ENCODE measurements around the gene PTCH1. TPM values are rescaled to one million over a fixed set of nuclear protein-coding genes. Genes with fewer than 3 reads are reported as not detected.

The PTCH1 gene
- total and polyA plus RNA-seq, 4 donors, result 1.2 to 5.0 (median 2.1) TPM

DNA sequence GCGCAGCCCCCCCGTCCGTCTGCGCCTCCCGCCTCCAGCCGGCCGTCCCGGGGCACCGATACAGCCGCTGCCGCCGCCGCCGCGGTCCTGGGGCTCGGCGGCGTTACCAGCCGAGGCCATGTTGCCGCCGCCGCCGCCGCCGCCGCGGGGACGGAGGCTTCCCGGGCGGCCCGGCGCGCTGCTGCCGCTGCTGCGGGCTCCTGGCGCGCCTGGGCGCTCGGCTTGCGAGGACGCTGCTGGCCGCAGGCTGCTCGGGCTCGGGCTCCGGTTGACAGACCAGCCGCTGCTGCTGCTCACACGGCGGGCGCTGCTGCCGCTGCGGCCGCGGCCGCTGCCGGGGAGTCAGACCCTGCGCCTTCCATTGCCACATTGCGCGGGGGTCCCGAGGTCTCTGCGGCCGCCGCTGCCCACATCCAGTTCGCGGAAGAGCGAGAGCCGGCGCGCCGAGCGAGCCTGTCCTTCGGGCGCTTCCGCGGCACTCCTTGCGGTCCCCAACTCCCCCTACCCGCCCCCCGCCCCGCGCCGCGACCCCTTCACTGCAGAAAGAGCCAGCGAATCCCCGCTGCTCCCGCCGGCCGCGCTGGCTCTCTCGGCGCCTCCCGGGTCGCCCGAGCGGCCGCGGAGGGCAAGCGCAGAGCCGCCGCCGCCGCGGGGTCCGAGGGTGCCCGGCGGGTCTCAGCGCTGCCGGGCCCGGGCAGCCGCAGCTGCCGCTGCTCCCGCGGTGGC, 8.4 kb downstream of the PTCH1 start:
- Histone ChIP-seq H3K9ac (ENCODE audit: low read depth in 1 of 2, low read length in 2 of 2) (peak overlapping the region in 1 of 2 donors; percentile 17), H3K27me3 (ENCODE audit: control insufficient read depth in 4 of 4, insufficient read depth in 4 of 4, low read length in 3 of 4) (no peaks in the 10 kb centered on the region), H3K27ac (ENCODE audit: low read depth in 1 of 2, low read length in 2 of 2) (peak overlapping the region; percentile 84 to 97), H3K4me1 (ENCODE audit: control insufficient read depth in 4 of 4, insufficient read depth in 4 of 4, low read length in 3 of 4) (peaks cover 0 to 25% (median 18%) of the 10 kb centered on the region in 4 donors), H3K4me3 (ENCODE audit: low read depth in 1 of 3, low read length in 3 of 3) (peak overlapping the region; percentile 73 to 84 (median 77)), H3K9me3 (ENCODE audit: control insufficient read depth in 4 of 4, low read length in 3 of 4) (no peaks in the 10 kb centered on the region), H3K36me3 (ENCODE audit: control insufficient read depth in 4 of 4, insufficient read depth in 3 of 4, low read depth in 1 of 4, low read length in 3 of 4) (no peaks in the 10 kb centered on the region)
- TF ChIP-seq JUND (IDR thresholded peaks at IDR 0.05) (no peak), EGR1 (IDR thresholded peaks at IDR 0.05; ENCODE audit: low read depth in 2 of 2) (no peak), HNF4G (IDR thresholded peaks at IDR 0.05) (no peak), SP1 (IDR thresholded peaks at IDR 0.05) (no peak), YY1 (IDR thresholded peaks at IDR 0.05) (no peak), FOXA2 (IDR thresholded peaks at IDR 0.05) (no peak), RAD21 (IDR thresholded peaks at IDR 0.05) (no peak), NR2F2 (IDR thresholded peaks at IDR 0.05) (no peak)
- TF ChIP-seq, protein P1, sequence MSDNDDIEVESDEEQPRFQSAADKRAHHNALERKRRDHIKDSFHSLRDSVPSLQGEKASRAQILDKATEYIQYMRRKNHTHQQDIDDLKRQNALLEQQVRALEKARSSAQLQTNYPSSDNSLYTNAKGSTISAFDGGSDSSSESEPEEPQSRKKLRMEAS (IDR thresholded peaks at IDR 0.05), result no peak
- TF ChIP-seq, protein P2, sequence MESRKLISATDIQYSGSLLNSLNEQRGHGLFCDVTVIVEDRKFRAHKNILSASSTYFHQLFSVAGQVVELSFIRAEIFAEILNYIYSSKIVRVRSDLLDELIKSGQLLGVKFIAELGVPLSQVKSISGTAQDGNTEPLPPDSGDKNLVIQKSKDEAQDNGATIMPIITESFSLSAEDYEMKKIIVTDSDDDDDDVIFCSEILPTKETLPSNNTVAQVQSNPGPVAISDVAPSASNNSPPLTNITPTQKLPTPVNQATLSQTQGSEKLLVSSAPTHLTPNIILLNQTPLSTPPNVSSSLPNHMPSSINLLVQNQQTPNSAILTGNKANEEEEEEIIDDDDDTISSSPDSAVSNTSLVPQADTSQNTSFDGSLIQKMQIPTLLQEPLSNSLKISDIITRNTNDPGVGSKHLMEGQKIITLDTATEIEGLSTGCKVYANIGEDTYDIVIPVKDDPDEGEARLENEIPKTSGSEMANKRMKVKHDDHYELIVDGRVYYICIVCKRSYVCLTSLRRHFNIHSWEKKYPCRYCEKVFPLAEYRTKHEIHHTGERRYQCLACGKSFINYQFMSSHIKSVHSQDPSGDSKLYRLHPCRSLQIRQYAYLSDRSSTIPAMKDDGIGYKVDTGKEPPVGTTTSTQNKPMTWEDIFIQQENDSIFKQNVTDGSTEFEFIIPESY (IDR thresholded peaks at IDR 0.05), result no peak
- TF ChIP-seq, protein P3, sequence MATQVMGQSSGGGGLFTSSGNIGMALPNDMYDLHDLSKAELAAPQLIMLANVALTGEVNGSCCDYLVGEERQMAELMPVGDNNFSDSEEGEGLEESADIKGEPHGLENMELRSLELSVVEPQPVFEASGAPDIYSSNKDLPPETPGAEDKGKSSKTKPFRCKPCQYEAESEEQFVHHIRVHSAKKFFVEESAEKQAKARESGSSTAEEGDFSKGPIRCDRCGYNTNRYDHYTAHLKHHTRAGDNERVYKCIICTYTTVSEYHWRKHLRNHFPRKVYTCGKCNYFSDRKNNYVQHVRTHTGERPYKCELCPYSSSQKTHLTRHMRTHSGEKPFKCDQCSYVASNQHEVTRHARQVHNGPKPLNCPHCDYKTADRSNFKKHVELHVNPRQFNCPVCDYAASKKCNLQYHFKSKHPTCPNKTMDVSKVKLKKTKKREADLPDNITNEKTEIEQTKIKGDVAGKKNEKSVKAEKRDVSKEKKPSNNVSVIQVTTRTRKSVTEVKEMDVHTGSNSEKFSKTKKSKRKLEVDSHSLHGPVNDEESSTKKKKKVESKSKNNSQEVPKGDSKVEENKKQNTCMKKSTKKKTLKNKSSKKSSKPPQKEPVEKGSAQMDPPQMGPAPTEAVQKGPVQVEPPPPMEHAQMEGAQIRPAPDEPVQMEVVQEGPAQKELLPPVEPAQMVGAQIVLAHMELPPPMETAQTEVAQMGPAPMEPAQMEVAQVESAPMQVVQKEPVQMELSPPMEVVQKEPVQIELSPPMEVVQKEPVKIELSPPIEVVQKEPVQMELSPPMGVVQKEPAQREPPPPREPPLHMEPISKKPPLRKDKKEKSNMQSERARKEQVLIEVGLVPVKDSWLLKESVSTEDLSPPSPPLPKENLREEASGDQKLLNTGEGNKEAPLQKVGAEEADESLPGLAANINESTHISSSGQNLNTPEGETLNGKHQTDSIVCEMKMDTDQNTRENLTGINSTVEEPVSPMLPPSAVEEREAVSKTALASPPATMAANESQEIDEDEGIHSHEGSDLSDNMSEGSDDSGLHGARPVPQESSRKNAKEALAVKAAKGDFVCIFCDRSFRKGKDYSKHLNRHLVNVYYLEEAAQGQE (IDR thresholded peaks at IDR 0.05), result no peak
- TF ChIP-seq, protein P4, sequence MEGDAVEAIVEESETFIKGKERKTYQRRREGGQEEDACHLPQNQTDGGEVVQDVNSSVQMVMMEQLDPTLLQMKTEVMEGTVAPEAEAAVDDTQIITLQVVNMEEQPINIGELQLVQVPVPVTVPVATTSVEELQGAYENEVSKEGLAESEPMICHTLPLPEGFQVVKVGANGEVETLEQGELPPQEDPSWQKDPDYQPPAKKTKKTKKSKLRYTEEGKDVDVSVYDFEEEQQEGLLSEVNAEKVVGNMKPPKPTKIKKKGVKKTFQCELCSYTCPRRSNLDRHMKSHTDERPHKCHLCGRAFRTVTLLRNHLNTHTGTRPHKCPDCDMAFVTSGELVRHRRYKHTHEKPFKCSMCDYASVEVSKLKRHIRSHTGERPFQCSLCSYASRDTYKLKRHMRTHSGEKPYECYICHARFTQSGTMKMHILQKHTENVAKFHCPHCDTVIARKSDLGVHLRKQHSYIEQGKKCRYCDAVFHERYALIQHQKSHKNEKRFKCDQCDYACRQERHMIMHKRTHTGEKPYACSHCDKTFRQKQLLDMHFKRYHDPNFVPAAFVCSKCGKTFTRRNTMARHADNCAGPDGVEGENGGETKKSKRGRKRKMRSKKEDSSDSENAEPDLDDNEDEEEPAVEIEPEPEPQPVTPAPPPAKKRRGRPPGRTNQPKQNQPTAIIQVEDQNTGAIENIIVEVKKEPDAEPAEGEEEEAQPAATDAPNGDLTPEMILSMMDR (IDR thresholded peaks at IDR 0.05; ENCODE audit: low read depth, low read length, missing input control), result no peak
- DNase-seq (ENCODE audit: low spot score), result no peak
- WGBS, result under 1% methylated on average over 111 of the region's 111 CpGs

DNA sequence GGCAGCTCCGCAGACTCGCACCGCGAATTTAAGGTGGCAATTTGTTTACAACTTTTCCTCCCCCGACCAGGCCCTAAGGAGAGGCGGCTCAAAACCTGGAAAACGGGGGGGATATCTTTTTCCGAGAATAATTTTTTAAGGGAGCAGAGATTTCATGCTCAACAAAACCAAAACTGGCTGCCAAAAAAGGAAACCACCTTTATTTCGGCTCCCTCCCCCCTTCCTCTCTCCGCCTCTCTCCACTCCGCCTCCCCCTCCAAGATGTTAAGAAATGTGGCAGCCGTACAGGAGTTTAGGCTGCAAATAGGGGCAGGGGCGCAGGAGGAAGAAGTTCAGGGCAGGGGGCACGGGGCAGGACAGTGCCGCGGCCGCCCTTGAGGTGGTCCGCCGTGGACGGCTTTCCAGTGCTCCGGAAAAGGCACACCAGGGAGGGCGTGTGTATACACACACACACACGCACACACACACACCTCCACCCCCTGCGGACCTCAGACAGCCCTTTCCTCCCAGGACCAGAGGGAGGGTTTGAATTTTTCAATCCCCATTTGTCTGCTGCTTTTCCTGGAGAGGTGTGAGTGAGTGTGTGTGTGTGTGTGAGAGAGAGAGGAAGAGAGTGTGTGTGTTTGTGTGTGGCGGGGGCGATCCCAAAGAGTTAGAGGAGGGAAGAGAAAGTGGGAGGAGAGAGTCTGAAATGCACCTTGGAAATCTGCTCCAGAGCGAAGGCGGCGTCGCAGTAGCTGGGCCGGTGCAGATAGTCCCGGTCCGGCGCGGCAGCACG, 9.1 kb downstream of the PTCH1 start:
- under 1% methylated on average over 36 of the region's 36 CpGs for WGBS
- peak; percentile 19 for TF ChIP-seq SP1 (IDR thresholded peaks at IDR 0.05)
- no peak for TF ChIP-seq GABPA (IDR thresholded peaks at IDR 0.05 in 1 of 2, conservative IDR thresholded peaks at IDR 0.05 in 1 of 2)
- TF ChIP-seq JUND (IDR thresholded peaks at IDR 0.05), result no peak
- TF ChIP-seq HNF4A (conservative IDR thresholded peaks at IDR 0.05), result no peak
- TF ChIP-seq, protein P4 (IDR thresholded peaks at IDR 0.05; ENCODE audit: low read depth, low read length, missing input control), result no peak
- no peak for TF ChIP-seq FOXA1 (IDR thresholded peaks at IDR 0.05)
- TF ChIP-seq EGR1 (IDR thresholded peaks at IDR 0.05; ENCODE audit: low read depth in 2 of 2), result no peak
- peak; percentile 6 to 26 for TF ChIP-seq RXRA (IDR thresholded peaks at IDR 0.05)
- TF ChIP-seq, protein P1 (IDR thresholded peaks at IDR 0.05), result peak; percentile 42

More for the DNA sequence above, 9.1 kb downstream of the PTCH1 start:
- Histone ChIP-seq H3K27ac (ENCODE audit: low read depth in 1 of 2, low read length in 2 of 2) (peak overlapping the region; percentile 84 to 97), H3K4me3 (ENCODE audit: low read depth in 1 of 3, low read length in 3 of 3) (peak overlapping the region; percentile 73 to 84 (median 77)), H3K36me3 (ENCODE audit: control insufficient read depth in 4 of 4, insufficient read depth in 3 of 4, low read depth in 1 of 4, low read length in 3 of 4) (no peaks in the 10 kb centered on the region), H3K9ac (ENCODE audit: low read depth in 1 of 2, low read length in 2 of 2) (peak overlapping the region; percentile 82 to 87), H3K9me3 (ENCODE audit: control insufficient read depth in 4 of 4, low read length in 3 of 4) (no peaks in the 10 kb centered on the region), H3K4me1 (ENCODE audit: control insufficient read depth in 4 of 4, insufficient read depth in 4 of 4, low read length in 3 of 4) (peaks cover 0 to 25% (median 18%) of the 10 kb centered on the region in 4 donors), H3K27me3 (ENCODE audit: control insufficient read depth in 4 of 4, insufficient read depth in 4 of 4, low read length in 3 of 4) (no peaks in the 10 kb centered on the region)
- DNase-seq (ENCODE audit: low spot score), result peak; percentile 59
